ENCODE results near the gene GAS2L3. TPM values are rescaled to one million over a fixed set of nuclear protein-coding genes. Genes with fewer than 3 reads are reported as not detected.

GAS2L3 gene
- total and polyA plus RNA-seq, 2 of the 13 experiments (the other 11 are each of a cell fraction or from before 2014, with no cell fraction given), result 7.0 to 20.8 TPM

- TF ChIP-seq ZNF784 (CRISPR knock-in tag; IDR thresholded peaks at IDR 0.05; ENCODE audit: borderline replicate concordance), result peak; percentile 77
- peak; percentile 83 for TF ChIP-seq SP2 (CRISPR knock-in tag; IDR thresholded peaks at IDR 0.05)
- TF ChIP-seq FLYWCH1 (CRISPR knock-in tag; IDR thresholded peaks at IDR 0.05), result 0 out of 2 replicates have a peak, but pooled peaks have one; percentile 79
- TF ChIP-seq HOXD1 (CRISPR knock-in tag; IDR thresholded peaks at IDR 0.05), result 0 out of 2 replicates have a peak, but pooled peaks have one; percentile 16
- TF ChIP-seq SALL2 (CRISPR knock-in tag; IDR thresholded peaks at IDR 0.05), result 0 out of 2 replicates have a peak, but pooled peaks have one; percentile 20
- TF ChIP-seq EEA1 (CRISPR knock-in tag; IDR thresholded peaks at IDR 0.05; ENCODE audit: borderline replicate concordance), result peak; percentile 2; the same call in 1 of the 2 replicates
- no peak for TF ChIP-seq ZNF20 (CRISPR knock-in tag; IDR thresholded peaks at IDR 0.05)
- TF ChIP-seq KMT2A (CRISPR knock-in tag; IDR thresholded peaks at IDR 0.05), result peak; percentile 70
- TF ChIP-seq DMAP1 (CRISPR knock-in tag; IDR thresholded peaks at IDR 0.05), result peak; percentile 80; the same call in 1 of the 2 replicates
- TF ChIP-seq ISL2 (CRISPR knock-in tag; IDR thresholded peaks at IDR 0.05), result no peak; the same call in 1 of the 2 replicates
- peak; percentile 87; the same call in 1 of the 2 replicates for TF ChIP-seq BRF2 (CRISPR knock-in tag; IDR thresholded peaks at IDR 0.05)
- TF ChIP-seq ZNF660 (CRISPR knock-in tag; IDR thresholded peaks at IDR 0.05; ENCODE audit: borderline replicate concordance, low read depth), result no peak
- no peak for TF ChIP-seq AGO2 (optimal IDR thresholded peaks at IDR 0.05; ENCODE audit: low read depth, low read length)
- peak; percentile 86 for TF ChIP-seq ZNF878 (CRISPR knock-in tag; IDR thresholded peaks at IDR 0.05)
- peak; percentile 30; the same call in 1 of the 2 replicates for TF ChIP-seq FOXP4 (CRISPR knock-in tag; IDR thresholded peaks at IDR 0.05)
- no peak for TF ChIP-seq MAZ (IDR thresholded peaks at IDR 0.05; ENCODE audit: borderline replicate concordance, low read depth, low read length)
- peak; percentile 71 for TF ChIP-seq MAZ (CRISPR knock-in tag; IDR thresholded peaks at IDR 0.05; ENCODE audit: low read depth)
- TF ChIP-seq ZNF468 (CRISPR knock-in tag; IDR thresholded peaks at IDR 0.05), result 0 out of 2 replicates have a peak, but pooled peaks have one; percentile 83
- TF ChIP-seq ZNF570 (CRISPR knock-in tag; IDR thresholded peaks at IDR 0.05; ENCODE audit: borderline replicate concordance), result no peak
- TF ChIP-seq ZNF713 (CRISPR knock-in tag; IDR thresholded peaks at IDR 0.05), result 0 out of 2 replicates have a peak, but pooled peaks have one; percentile 71
- TF ChIP-seq ELF3 (CRISPR knock-in tag; IDR thresholded peaks at IDR 0.05), result peak; percentile 64
Measured at GRCh38 chr12:100573292-100574186, at the start of gene GAS2L3 (continued).
